HepG2 (cell line): ENCODE data around the gene PLEKHG5. TPM values are rescaled to one million over a fixed set of nuclear protein-coding genes. Genes with fewer than 3 reads are reported as not detected.

Source experiments
- ELF4 ChIP-seq: sonication (generic); formaldehyde crosslinking; IDR thresholded peaks from 2 replicates; pipeline ENCODE4 v1.5.0; 2020; ENCODE audit warnings: missing genetic modification reagents, mild to moderate bottlenecking, moderate library complexity, borderline replicate concordance
- FLYWCH1 ChIP-seq: sonication (generic); formaldehyde crosslinking; IDR thresholded peaks from 2 replicates; pipeline ENCODE4 v1.8.1; 2023; ENCODE audit warnings: mild to moderate bottlenecking, missing genetic modification reagents
- NCOA1 ChIP-seq: sonication (generic); formaldehyde crosslinking; IDR thresholded peaks from 2 replicates; pipeline ENCODE4 v1.9.0; 2021; ENCODE audit warnings: missing genetic modification reagents
- ONECUT2 ChIP-seq: sonication (generic); formaldehyde crosslinking; IDR thresholded peaks from 2 replicates; pipeline ENCODE4 v1.4.0; 2020; ENCODE audit warnings: missing genetic modification reagents
- SIX1 ChIP-seq: sonication (generic); formaldehyde crosslinking; IDR thresholded peaks from 2 replicates; pipeline ENCODE4 v1.4.0; 2020; ENCODE audit warnings: missing genetic modification reagents, borderline replicate concordance
- SOX13 ChIP-seq, 3 experiments: fragments of 450-650 bp in 1 of 3; sonication (generic) in 1 of 3; formaldehyde crosslinking in 1 of 3; IDR thresholded peaks in 2 of 3; conservative IDR thresholded peaks in 1 of 3; 2 replicates each; pipeline versions ENCODE4 v1.5.0 to v1.6.1; 2016 to 2020; ENCODE audit warnings: antibody characterized with exemption in 1 of 3, mild to moderate bottlenecking in 1 of 3, missing compliant biosample characterization in 1 of 3, missing genetic modification reagents in 1 of 3, moderate library complexity in 1 of 3
- YY1 ChIP-seq: IDR thresholded peaks from 2 replicates; pipeline ENCODE4 v1.6.1; 2011; ENCODE audit warnings: low read length, low read depth, moderate library complexity, mild to moderate bottlenecking; ENCODE audit not compliant: insufficient read depth, insufficient replicate concordance
- ZFP41 ChIP-seq: sonication (generic); formaldehyde crosslinking; IDR thresholded peaks from 2 replicates; pipeline ENCODE4 v1.4.0; 2020; ENCODE audit warnings: mild to moderate bottlenecking, missing genetic modification reagents, borderline replicate concordance
- ZNF136 ChIP-seq: sonication (generic); formaldehyde crosslinking; IDR thresholded peaks from 2 replicates; pipeline ENCODE4 v1.8.1; 2022; ENCODE audit warnings: low read depth, mild to moderate bottlenecking, moderate library complexity, missing genetic modification reagents
- ZNF264 ChIP-seq: sonication (generic); formaldehyde crosslinking; IDR thresholded peaks from 2 replicates; pipeline ENCODE4 v1.4.0; 2020; ENCODE audit warnings: missing genetic modification reagents
- ZNF468 ChIP-seq: sonication (generic); formaldehyde crosslinking; IDR thresholded peaks from 2 replicates; pipeline ENCODE4 v1.8.0; 2022; ENCODE audit warnings: mild to moderate bottlenecking, moderate library complexity, missing genetic modification reagents
- ZNF501 ChIP-seq: sonication (generic); formaldehyde crosslinking; IDR thresholded peaks from 2 replicates; pipeline ENCODE4 v1.5.1; 2020; ENCODE audit warnings: mild to moderate bottlenecking, moderate library complexity, missing genetic modification reagents
- ZNF567 ChIP-seq: sonication (generic); formaldehyde crosslinking; IDR thresholded peaks from 2 replicates; pipeline ENCODE4 v1.8.1; 2023; ENCODE audit warnings: mild to moderate bottlenecking, missing genetic modification reagents, borderline replicate concordance
- ZNF629 ChIP-seq: sonication (generic); formaldehyde crosslinking; conservative IDR thresholded peaks from 2 replicates; pipeline ENCODE4 v1.5.0; 2020; ENCODE audit warnings: missing genetic modification reagents
- ZNF720 ChIP-seq: sonication (generic); formaldehyde crosslinking; IDR thresholded peaks from 2 replicates; pipeline ENCODE4 v1.4.0; 2020; ENCODE audit warnings: missing genetic modification reagents
- ZNF775 ChIP-seq: sonication (generic); formaldehyde crosslinking; IDR thresholded peaks from 2 replicates; pipeline ENCODE4 v1.4.0; 2020; ENCODE audit warnings: missing genetic modification reagents, mild to moderate bottlenecking, moderate library complexity, borderline replicate concordance
- polyA plus RNA-seq, 8 experiments: library from polyadenylated mRNA; depleted of rRNA in 3 of 8; stranded (reverse) in 7 of 8; unstranded in 1 of 8; fragments of >200 nt; fragmentation: Illumina TruSeq in 4 of 8; extraction: Trizol in 4 of 8; gene quantifications; 2 replicates each; pipeline versions ENCODE4 v1.2.1 to v1.2.3, GENCODE V29; 2011 to 2016; ENCODE audit warnings: low read depth in 4 of 8, missing spikeins in 1 of 8, mixed read lengths in 1 of 8; ENCODE audit not compliant: insufficient read depth in 1 of 8
- total RNA-seq, 5 experiments: library from RNA; depleted of rRNA; stranded (reverse); fragments of >200 nt; fragmentation: Illumina TruSeq; extraction: Trizol; gene quantifications; 2 replicates each; pipeline ENCODE4 v1.2.3, GENCODE V29; 2016; ENCODE audit warnings: low read depth in 1 of 5
- TF ChIP-seq, protein P1 (sequence below): sonication (generic); formaldehyde crosslinking; IDR thresholded peaks from 2 replicates; pipeline ENCODE4 v1.5.0; 2020; ENCODE audit warnings: missing genetic modification reagents
- TF ChIP-seq, protein P2 (sequence below): sonication (generic); formaldehyde crosslinking; IDR thresholded peaks from 2 replicates; pipeline ENCODE4 v1.8.0; 2022; ENCODE audit warnings: missing genetic modification reagents, mild to moderate bottlenecking, moderate library complexity, borderline replicate concordance
- TF ChIP-seq, protein P3 (sequence below): IDR thresholded peaks from 2 replicates; pipeline ENCODE4 v1.6.1; 2016; ENCODE audit warnings: missing genetic modification reagents, missing compliant biosample characterization
- TF ChIP-seq, protein P4 (sequence below): sonication (generic); formaldehyde crosslinking; IDR thresholded peaks from 2 replicates; pipeline ENCODE4 v1.5.0; 2020; ENCODE audit warnings: mild to moderate bottlenecking, missing genetic modification reagents
- TF ChIP-seq, protein P5 (sequence below): conservative IDR thresholded peaks from 2 replicates; pipeline ENCODE4 v1.6.1; 2018; ENCODE audit warnings: missing genetic modification reagents

PLEKHG5 gene
- total and polyA plus RNA-seq, 2 of the 13 experiments (the other 11 are each of a cell fraction or from before 2014, with no cell fraction given), result 1.9 to 3.5 TPM

DNA sequence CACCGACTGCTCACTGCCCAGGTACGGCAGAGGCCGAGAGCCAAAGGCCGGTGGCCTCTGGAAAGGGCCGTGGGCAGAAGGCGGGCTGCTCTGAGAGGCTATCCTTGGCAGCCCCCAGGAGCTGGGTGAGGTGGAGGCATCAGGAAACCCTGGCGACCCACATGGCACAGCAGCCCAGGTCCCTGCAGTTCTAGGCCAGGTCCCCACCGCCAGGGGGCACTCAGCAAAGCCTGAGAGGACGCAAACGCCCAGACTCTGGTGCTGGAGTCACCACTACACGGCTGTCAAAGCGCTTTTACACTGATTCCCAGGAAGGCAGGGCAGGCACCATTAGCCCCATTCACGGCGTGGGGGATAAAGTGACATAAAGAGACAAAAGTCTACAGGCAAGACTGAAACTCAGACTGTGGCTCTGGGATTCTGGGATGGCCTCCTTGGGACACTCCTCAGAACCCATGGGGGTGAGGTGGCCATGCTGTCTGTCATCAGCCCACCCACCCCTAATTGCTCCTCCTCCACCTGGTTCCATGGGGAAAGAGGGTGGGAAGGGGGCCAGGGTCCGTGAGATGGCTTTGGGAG is 4.9 kb downstream of the PLEKHG5 start (continued):
- TF ChIP-seq, protein P1, sequence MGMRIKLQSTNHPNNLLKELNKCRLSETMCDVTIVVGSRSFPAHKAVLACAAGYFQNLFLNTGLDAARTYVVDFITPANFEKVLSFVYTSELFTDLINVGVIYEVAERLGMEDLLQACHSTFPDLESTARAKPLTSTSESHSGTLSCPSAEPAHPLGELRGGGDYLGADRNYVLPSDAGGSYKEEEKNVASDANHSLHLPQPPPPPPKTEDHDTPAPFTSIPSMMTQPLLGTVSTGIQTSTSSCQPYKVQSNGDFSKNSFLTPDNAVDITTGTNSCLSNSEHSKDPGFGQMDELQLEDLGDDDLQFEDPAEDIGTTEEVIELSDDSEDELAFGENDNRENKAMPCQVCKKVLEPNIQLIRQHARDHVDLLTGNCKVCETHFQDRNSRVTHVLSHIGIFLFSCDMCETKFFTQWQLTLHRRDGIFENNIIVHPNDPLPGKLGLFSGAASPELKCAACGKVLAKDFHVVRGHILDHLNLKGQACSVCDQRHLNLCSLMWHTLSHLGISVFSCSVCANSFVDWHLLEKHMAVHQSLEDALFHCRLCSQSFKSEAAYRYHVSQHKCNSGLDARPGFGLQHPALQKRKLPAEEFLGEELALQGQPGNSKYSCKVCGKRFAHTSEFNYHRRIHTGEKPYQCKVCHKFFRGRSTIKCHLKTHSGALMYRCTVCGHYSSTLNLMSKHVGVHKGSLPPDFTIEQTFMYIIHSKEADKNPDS (CRISPR knock-in tag), result no peak
- TF ChIP-seq ZFP41 (no peak), ZNF629 (CRISPR knock-in tag) (no peak), NCOA1 (no peak), ONECUT2 (CRISPR knock-in tag) (no peak), ZNF775 (no peak), ZNF264 (no peak), ZNF136 (CRISPR knock-in tag) (no peak), SIX1 (no peak), ZNF567 (no peak), YY1 (peak; percentile 19), FLYWCH1 (CRISPR knock-in tag) (no peak), ZNF720 (no peak), ELF4 (no peak), ZNF468 (CRISPR knock-in tag) (no peak), ZNF501 (CRISPR knock-in tag) (0 out of 2 replicates have a peak, but pooled peaks have one; percentile 31), SOX13 (IDR thresholded peaks at IDR 0.05) (no peak), SOX13 (CRISPR knock-in tag; conservative IDR thresholded peaks at IDR 0.05 in 1 of 2, IDR thresholded peaks at IDR 0.05 in 1 of 2) (no peak)
- TF ChIP-seq, protein P2, sequence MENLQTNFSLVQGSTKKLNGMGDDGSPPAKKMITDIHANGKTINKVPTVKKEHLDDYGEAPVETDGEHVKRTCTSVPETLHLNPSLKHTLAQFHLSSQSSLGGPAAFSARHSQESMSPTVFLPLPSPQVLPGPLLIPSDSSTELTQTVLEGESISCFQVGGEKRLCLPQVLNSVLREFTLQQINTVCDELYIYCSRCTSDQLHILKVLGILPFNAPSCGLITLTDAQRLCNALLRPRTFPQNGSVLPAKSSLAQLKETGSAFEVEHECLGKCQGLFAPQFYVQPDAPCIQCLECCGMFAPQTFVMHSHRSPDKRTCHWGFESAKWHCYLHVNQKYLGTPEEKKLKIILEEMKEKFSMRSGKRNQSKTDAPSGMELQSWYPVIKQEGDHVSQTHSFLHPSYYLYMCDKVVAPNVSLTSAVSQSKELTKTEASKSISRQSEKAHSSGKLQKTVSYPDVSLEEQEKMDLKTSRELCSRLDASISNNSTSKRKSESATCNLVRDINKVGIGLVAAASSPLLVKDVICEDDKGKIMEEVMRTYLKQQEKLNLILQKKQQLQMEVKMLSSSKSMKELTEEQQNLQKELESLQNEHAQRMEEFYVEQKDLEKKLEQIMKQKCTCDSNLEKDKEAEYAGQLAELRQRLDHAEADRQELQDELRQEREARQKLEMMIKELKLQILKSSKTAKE (CRISPR knock-in tag), result no peak
- TF ChIP-seq, protein P3, sequence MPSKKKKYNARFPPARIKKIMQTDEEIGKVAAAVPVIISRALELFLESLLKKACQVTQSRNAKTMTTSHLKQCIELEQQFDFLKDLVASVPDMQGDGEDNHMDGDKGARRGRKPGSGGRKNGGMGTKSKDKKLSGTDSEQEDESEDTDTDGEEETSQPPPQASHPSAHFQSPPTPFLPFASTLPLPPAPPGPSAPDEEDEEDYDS (CRISPR knock-in tag), result no peak
- TF ChIP-seq, protein P4, sequence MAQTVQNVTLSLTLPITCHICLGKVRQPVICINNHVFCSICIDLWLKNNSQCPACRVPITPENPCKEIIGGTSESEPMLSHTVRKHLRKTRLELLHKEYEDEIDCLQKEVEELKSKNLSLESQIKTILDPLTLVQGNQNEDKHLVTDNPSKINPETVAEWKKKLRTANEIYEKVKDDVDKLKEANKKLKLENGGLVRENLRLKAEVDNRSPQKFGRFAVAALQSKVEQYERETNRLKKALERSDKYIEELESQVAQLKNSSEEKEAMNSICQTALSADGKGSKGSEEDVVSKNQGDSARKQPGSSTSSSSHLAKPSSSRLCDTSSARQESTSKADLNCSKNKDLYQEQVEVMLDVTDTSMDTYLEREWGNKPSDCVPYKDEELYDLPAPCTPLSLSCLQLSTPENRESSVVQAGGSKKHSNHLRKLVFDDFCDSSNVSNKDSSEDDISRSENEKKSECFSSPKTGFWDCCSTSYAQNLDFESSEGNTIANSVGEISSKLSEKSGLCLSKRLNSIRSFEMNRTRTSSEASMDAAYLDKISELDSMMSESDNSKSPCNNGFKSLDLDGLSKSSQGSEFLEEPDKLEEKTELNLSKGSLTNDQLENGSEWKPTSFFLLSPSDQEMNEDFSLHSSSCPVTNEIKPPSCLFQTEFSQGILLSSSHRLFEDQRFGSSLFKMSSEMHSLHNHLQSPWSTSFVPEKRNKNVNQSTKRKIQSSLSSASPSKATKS (CRISPR knock-in tag), result no peak
- TF ChIP-seq, protein P5, sequence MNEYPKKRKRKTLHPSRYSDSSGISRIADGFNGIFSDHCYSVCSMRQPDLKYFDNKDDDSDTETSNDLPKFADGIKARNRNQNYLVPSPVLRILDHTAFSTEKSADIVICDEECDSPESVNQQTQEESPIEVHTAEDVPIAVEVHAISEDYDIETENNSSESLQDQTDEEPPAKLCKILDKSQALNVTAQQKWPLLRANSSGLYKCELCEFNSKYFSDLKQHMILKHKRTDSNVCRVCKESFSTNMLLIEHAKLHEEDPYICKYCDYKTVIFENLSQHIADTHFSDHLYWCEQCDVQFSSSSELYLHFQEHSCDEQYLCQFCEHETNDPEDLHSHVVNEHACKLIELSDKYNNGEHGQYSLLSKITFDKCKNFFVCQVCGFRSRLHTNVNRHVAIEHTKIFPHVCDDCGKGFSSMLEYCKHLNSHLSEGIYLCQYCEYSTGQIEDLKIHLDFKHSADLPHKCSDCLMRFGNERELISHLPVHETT, result 0 out of 2 replicates have a peak, but pooled peaks have one; percentile 33
